Muscle layer of colon (tissue), 2 donors: ENCODE data around the gene AARS2.

ENCODE experiments used
- H3K27ac ChIP-seq: one replicate; pipeline ENCODE4 v1.7.0; 2013; ENCODE audit warnings: low read depth, mild to moderate bottlenecking, low read length, moderate library complexity
- H3K27me3 ChIP-seq, 2 donors: one replicate each; pipeline ENCODE4 v1.7.0; 2013; ENCODE audit warnings: low read length in 2 of 2, mild to moderate bottlenecking in 2 of 2; ENCODE audit not compliant: insufficient read depth in 2 of 2, control insufficient read depth in 1 of 2
- H3K36me3 ChIP-seq: one replicate; pipeline ENCODE4 v1.7.0; 2013; ENCODE audit warnings: mild to moderate bottlenecking, low read length; ENCODE audit not compliant: insufficient read depth
- H3K4me1 ChIP-seq: one replicate; pipeline ENCODE4 v1.7.0; 2013; ENCODE audit warnings: mild to moderate bottlenecking, low read length; ENCODE audit not compliant: insufficient read depth
- H3K4me3 ChIP-seq, 2 donors: one replicate each; pipeline ENCODE4 v1.7.0; 2013; ENCODE audit warnings: low read length in 2 of 2, low read depth in 1 of 2, mild to moderate bottlenecking in 1 of 2, moderate library complexity in 1 of 2
- H3K9ac ChIP-seq: one replicate; pipeline ENCODE4 v1.7.0; 2013; ENCODE audit warnings: low read length
- H3K9me3 ChIP-seq: one replicate; pipeline ENCODE4 v1.7.0; 2013; ENCODE audit warnings: mild to moderate bottlenecking, low read length
- donor health status: abdominal sarcoma.
- donor health status: Adenocarcinoma of cecum.

The AARS2 gene

DNA sequence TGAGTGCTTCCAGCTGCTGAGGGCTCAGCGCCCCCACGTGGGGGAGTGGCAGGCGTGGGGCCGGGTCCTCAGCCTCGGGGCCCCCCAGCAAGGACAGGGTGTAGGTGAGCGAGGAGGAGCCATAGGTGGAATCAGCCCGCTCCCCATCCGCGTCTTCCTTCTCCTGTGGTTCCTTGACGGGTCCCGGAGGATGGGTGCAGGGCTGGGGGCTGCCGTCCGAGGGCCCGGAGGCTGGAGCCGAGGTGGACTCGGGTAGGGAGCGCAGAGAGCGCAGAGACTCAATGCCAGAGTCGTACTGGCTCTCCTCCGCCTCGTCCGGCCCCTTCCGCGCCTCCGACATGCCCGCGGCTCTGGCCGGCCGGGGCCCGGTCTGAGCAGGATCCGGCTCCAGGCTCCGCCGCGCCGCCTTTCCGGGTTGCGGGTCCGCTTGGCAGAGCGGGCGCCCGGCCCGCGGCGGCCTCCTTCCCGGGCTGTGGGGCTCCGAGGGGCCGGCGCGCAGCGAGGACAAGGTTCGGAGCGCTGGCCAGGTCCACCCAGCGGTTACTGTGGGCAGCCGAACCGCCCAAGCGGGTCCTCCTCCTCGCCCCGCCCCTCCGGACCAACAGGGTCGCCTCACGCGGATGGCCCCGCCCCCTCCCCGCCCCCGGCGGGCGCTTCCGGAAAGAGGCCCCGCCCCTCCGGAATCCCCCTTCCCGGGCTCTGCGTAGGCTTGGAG is 48.0 kb downstream of the AARS2 start, which contains the start of gene NFKBIE:
TSS of gene NFKBIE (minus strand) at position 545 of the 715 bp plus-strand sequence. CDS start at position 340, 205 bp downstream.
- no peaks in the 10 kb centered on the region for H3K9me3 ChIP-seq
- H3K4me1 ChIP-seq: peaks cover 29% of the 10 kb centered on the region
- peak within 1 kb of the TSS; percentile 84 for H3K27ac ChIP-seq
- peaks cover 15 to 19% of the 10 kb centered on the region in 2 donors for H3K27me3 ChIP-seq
- H3K4me3 ChIP-seq: peak within 1 kb of the TSS; percentile 79 to 81
- H3K9ac ChIP-seq: peak within 1 kb of the TSS; percentile 53
- H3K36me3 ChIP-seq: peaks cover 2% of the 10 kb centered on the region

DNA sequence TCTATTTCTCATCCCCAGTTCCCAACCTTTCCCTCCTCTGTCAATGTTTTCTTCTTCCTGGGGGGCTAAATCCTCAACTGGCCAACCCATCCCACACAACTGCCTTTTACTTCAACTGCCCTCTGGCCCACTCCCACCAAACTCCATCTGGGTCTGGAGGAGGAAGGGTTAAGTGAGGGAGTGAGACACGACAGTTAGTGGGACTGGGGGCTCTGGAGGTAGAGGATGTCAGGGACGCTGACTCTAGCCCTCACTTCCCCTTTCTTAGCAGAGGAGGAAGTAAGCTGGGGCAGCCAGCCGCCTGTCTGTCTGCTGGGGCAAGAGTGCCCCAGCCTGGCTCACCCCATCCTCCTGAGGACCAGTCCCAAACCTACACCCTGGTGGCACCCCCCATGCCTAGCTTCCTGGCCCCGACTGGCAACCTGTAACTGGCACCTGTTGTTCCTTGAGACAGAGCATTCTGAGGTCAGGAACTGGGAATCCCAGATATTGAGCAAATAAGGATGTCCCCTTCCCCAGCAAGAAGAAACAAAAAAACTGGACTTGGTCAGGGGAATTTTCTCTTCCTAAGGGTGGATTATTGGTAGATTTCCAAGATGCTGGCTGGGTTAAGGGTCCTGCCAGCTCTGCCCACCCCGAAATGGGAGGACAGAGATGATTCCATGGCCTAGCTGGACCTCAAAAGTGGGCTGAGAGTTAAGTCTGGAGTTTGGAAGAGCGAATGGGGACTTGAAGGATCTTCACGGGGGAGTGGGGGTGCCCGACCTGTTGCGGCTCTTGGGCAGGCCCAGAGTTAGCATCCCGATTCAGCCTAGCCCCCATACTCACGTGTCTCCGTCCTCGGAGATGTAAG is 48.8 kb downstream of the AARS2 start:
- Histone ChIP-seq H3K4me1 (peaks cover 29% of the 10 kb centered on the region), H3K9ac (peak overlapping the region; percentile 53), H3K4me3 (peak overlapping the region; percentile 79 to 81), H3K9me3 (no peaks in the 10 kb centered on the region), H3K27me3 (peaks cover 11 to 13% of the 10 kb centered on the region in 2 donors), H3K36me3 (peaks cover 8% of the 10 kb centered on the region), H3K27ac (peak overlapping the region; percentile 84)

DNA sequence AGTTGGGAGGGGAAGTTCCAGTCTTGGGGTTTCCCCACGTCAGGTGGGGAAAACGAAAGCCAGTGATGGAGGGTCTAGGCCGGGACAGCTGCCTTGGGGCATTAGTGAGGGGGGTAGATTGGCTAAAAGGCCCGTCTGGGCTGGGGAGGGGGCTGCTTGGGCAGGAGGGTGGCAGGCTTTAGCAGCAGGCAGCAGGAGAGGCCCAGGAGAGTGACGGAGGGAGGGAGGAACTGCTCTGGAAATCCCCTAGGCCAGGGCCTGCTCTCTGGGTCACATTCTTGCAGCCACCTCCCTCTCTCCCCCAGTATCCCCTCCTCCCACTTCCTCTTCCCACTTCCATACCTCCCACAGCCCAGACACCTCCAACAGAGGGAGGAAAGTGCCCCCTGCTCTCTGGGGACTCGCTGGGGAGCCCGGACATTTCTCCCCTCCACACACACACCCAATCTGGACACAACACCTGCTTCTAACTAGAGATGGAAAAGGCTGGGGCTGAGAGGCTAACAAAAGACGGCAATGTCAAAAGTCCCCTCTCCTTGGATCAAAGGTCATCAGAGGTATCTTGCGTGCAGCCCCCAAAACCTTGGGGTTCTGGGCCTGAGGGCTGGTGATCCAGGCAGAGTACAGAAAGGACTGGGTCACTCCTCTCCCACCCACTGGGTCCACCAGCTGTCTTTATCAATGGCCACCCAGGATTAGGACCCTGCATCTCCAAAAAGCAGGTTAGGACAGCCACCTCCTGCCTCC is 49.6 kb downstream of the AARS2 start:
- Histone ChIP-seq H3K4me1 (peaks cover 29% of the 10 kb centered on the region), H3K27ac (no peak overlapping the region), H3K27me3 (peaks cover 5 to 7% of the 10 kb centered on the region in 2 donors), H3K4me3 (peak overlapping the region; percentile 79 to 81), H3K36me3 (peaks cover 8% of the 10 kb centered on the region), H3K9ac (no peak overlapping the region), H3K9me3 (no peaks in the 10 kb centered on the region)

DNA sequence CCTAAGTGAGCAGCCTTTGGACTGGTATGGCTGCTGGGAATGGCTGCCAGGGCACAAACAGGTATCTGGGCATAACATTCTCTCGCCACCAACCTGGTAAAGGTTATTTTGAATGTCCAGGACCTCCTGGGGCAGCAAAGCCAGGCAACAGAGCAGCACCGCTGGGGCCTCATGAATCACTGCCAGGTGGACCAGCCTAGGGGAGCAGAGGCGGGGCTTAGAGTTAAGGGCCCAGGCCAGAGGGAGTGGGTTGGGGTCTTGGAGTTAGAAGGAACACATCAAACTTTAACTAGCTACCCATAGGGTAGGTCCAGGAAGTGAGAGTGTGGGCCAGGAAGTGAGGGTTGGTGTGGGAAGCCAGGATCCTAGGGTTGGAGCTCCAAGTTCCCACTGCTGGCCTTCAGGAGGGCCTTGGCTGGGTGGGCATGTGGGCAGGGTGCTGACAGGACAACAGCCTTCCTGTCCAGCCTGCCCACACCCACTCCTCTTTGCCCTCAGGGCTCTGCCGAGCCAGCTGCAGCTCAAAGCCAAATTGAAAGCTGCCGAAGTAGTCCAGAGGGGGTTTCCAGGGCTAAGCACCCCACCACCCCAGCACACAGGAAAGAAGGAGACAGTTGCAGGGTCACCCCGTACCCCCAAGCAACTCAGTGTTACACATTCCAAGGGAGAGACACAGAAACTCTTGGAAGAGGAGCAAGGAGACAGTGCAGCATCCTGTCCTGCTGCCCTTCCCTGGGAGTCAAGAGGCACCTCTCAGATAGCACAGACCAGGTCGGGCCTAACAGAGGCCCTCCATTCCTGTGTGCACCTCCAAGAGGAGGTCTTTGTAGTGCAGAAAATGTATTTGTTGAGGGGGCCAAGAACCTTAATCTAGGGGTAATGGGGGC is 50.4 kb downstream of the AARS2 start:
- Histone ChIP-seq H3K4me1 (peaks cover 32% of the 10 kb centered on the region), H3K4me3 (peak overlapping the region; percentile 18 to 79), H3K27ac (no peak overlapping the region), H3K36me3 (peaks cover 8% of the 10 kb centered on the region), H3K9ac (no peak overlapping the region), H3K27me3 (no peaks in the 10 kb centered on the region), H3K9me3 (no peaks in the 10 kb centered on the region)

DNA sequence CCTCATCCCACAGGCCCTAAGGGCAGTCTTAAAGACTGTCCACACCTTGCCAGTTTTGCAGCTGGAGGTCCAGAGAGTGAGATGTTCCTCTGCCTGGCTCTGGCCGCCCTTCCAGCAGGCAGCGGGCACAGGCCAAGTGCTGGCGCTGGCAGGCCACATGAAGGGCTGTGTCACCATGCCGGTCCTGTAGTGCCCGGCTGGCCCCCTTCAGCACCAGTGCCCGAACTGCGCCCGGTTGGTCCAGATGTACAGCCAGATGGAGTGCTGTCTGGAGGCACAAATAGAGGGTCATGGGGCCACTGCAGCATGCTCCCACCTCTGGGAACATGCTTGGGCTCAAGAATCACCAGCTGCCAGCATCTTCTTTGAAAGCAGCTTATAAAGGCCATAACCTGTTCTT is 51.6 kb downstream of the AARS2 start:
- H3K9me3 ChIP-seq: no peaks in the 10 kb centered on the region
- H3K27ac ChIP-seq: no peak overlapping the region
- H3K4me3 ChIP-seq: no peak overlapping the region
- no peak overlapping the region for H3K9ac ChIP-seq
- H3K4me1 ChIP-seq: peaks cover 38% of the 10 kb centered on the region
- H3K36me3 ChIP-seq: peaks cover 8% of the 10 kb centered on the region
- H3K27me3 ChIP-seq: no peaks in the 10 kb centered on the region

DNA sequence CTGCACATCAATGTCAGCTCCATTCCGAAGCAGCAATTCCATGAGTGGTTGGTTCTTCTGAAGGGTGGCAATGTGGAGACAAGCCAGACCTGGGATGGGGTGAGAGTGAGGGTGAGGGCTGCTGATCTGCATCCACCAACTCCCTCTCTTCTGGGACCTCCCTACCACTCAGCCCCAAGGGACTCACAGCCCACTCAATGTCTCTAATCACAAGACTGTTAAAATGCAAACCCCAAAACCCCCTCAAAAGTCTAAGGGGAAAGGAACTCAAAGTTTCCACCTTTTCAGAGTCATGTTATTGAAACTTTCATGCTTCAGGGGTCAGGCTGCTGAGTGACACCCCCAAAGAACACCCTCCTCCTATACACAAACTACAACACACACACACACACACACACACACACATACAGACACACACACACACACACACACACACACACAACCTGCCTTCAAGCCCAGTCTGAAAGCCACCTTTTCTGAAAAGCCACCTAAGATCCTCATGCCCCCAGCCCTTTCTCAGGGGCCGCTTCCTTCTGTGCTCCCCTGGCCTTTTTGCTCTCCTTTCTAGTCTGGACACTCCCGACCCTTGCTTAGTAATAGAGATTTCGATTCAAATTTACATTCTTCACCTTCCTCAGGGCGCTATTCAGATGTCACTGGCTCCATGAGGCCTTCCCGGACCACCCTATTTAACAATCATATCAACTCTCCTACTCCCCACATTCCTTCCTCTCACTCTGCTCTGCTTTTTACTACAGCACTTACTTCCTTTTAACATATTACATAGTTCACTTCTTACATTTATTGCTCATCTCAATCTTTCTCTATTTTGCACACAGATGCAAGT is 52.5 kb downstream of the AARS2 start:
- Histone ChIP-seq H3K9ac (no peak overlapping the region), H3K27ac (no peak overlapping the region), H3K36me3 (peaks cover 8% of the 10 kb centered on the region), H3K9me3 (no peaks in the 10 kb centered on the region), H3K4me1 (peaks cover 47% of the 10 kb centered on the region), H3K4me3 (no peak overlapping the region), H3K27me3 (no peaks in the 10 kb centered on the region)

DNA sequence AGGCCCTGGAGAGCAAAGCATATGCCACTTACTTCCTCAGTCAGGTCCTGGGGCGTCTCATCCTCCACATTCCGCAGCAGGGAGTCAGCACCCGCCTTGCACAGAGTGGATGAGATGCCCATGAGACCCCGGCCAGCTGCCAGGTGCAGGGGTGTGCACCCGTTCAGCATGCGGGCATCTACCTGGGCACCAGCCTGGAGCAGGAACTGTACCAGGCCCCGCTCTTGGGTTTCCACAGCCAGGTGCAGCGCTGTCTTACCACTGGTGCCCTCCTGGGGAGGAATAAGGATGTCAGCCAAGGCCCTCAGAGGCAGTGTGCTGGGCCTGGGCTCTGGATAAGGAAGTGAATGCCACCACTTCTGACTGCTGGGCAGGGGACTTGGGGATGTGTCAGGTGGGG is 53.1 kb downstream of the AARS2 start:
- H3K27ac ChIP-seq: no peak overlapping the region
- no peaks in the 10 kb centered on the region for H3K27me3 ChIP-seq
- peaks cover 11% of the 10 kb centered on the region for H3K36me3 ChIP-seq
- H3K4me3 ChIP-seq: no peak overlapping the region
- H3K9me3 ChIP-seq: no peaks in the 10 kb centered on the region
- peaks cover 47% of the 10 kb centered on the region for H3K4me1 ChIP-seq
- no peak overlapping the region for H3K9ac ChIP-seq

DNA sequence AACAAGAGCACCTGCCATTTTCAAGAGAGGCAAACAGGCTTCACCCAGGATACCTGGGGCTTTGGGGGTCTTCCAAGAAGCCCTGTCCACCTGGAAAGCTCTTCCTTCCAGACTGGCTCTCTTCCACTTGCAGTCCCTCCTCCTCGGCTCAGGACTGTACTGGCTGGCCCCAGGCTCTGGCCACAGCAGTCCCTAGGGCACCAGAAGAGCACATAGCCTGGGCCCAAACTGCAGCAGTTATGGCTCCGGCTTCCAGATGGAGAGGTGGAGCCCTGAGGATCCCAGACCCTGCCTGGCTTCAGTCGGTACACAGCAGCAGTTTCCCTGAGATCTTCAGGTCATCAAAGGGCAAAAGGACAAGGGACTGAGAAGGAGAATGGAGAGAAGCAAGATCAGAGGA is 54.2 kb downstream of the AARS2 start:
- Histone ChIP-seq H3K4me1 (peaks cover 36% of the 10 kb centered on the region), H3K27me3 (no peaks in the 10 kb centered on the region), H3K36me3 (peaks cover 21% of the 10 kb centered on the region), H3K27ac (no peak overlapping the region), H3K4me3 (no peak overlapping the region), H3K9me3 (no peaks in the 10 kb centered on the region), H3K9ac (no peak overlapping the region)

DNA sequence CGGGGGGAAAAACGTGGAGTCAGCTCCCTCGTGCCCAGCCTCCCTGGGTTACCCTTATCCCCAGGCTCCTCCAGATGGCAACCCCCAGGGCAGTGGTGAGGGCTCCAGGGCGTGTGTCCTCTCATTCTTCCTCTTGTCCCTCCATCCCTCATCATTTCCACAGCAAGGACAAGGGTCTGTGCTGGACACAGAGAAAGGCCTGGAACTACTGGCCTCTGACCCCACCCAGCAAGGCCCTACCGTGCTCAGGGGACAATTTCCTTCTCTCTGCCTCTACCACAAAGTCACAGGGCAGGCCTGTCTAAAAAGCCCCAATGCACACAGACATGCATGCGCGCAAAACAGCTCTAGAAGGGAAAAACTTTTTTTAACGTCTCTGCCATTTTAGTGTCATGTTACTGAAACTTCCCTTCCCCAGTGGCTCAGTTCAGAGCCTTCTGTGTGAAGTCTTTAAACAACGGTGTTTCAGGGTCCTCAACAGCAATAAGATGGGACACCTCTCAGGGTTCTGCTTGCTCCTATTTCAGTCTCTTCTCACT is 54.8 kb downstream of the AARS2 start:
- Histone ChIP-seq H3K27ac (no peak overlapping the region), H3K4me3 (no peak overlapping the region), H3K27me3 (no peaks in the 10 kb centered on the region), H3K4me1 (peaks cover 32% of the 10 kb centered on the region), H3K9me3 (no peaks in the 10 kb centered on the region), H3K9ac (no peak overlapping the region), H3K36me3 (peaks cover 26% of the 10 kb centered on the region)
